Measurements from ENCODE around the gene ACOT11.

ACOT11 gene

GRCh38 chr1:54565113-54565501 lies 17.1 kb downstream of the ACOT11 start:
- TF ChIP-seq AEBP2 (tag by site-specific recombination; IDR thresholded peaks at IDR 0.05; ENCODE audit: borderline replicate concordance) (no peak), ZNF558 (tag by site-specific recombination; IDR thresholded peaks at IDR 0.05) (no peak), ZNF837 (tag by site-specific recombination; IDR thresholded peaks at IDR 0.05) (no peak), ZBTB48 (tag by site-specific recombination; IDR thresholded peaks at IDR 0.05) (no peak), ZNF114 (tag by site-specific recombination; IDR thresholded peaks at IDR 0.05) (no peak), ZNF549 (tag by site-specific recombination; IDR thresholded peaks at IDR 0.05) (no peak), YY2 (tag by site-specific recombination; IDR thresholded peaks at IDR 0.05) (no peak), MYNN (tag by site-specific recombination; IDR thresholded peaks at IDR 0.05; ENCODE audit: borderline replicate concordance) (no peak), ZEB2 (tag by site-specific recombination; IDR thresholded peaks at IDR 0.05) (no peak), ZNF768 (tag by site-specific recombination; IDR thresholded peaks at IDR 0.05) (no peak), ZNF391 (tag by site-specific recombination; IDR thresholded peaks at IDR 0.05; ENCODE audit: borderline replicate concordance, low read depth) (no peak), ZNF645 (tag by site-specific recombination; IDR thresholded peaks at IDR 0.05) (no peak)

GRCh38 chr1:54566438-54567141 lies 18.6 kb downstream of the ACOT11 start:
- POLR2A ChIA-PET, result interaction anchor here (0.6 to 0.9 kb wide), 2 partner anchors 8 to 256 kb away, joined by 3 to 5 read pairs; no protein-coding TSS in a partner anchor
- Histone ChIP-seq H3K36me3 (ENCODE audit: control insufficient read depth in 2 of 2, insufficient read depth in 1 of 2, low read length in 2 of 2) (no peaks in the 10 kb centered on the region), H3K4me3 (ENCODE audit: low read depth, low read length) (no peak overlapping the region), H3K27ac (ENCODE audit: extremely low read depth, low read depth, low read length) (no peak overlapping the region), H3K4me1 (ENCODE audit: control insufficient read depth, insufficient read depth, low read length) (no peaks in the 10 kb centered on the region), H3K9me3 (ENCODE audit: control insufficient read depth, insufficient read depth, low read depth, low read length) (no peaks in the 10 kb centered on the region)
- TF ChIP-seq SCRT1 (tag by site-specific recombination; IDR thresholded peaks at IDR 0.05; ENCODE audit: borderline replicate concordance) (no peak), ZNF488 (tag by site-specific recombination; IDR thresholded peaks at IDR 0.05) (no peak), ZEB2 (tag by site-specific recombination; IDR thresholded peaks at IDR 0.05) (no peak), ZNF837 (tag by site-specific recombination; IDR thresholded peaks at IDR 0.05) (no peak), ZNF747 (tag by site-specific recombination; IDR thresholded peaks at IDR 0.05) (no peak), ZNF174 (tag by site-specific recombination; IDR thresholded peaks at IDR 0.05) (no peak), ZSCAN5A (tag by site-specific recombination; IDR thresholded peaks at IDR 0.05) (no peak), ZNF530 (tag by site-specific recombination; IDR thresholded peaks at IDR 0.05; ENCODE audit: low read depth) (no peak), ZBTB1 (tag by site-specific recombination; IDR thresholded peaks at IDR 0.05) (no peak)
- CTCF ChIA-PET, result no interaction called here

More at GRCh38 chr1:54565113-54565501, 17.1 kb downstream of the ACOT11 start:
- Histone ChIP-seq H3K27ac (ENCODE audit: extremely low read depth, low read depth, low read length) (no peak overlapping the region), H3K36me3 (ENCODE audit: control insufficient read depth in 2 of 2, insufficient read depth in 1 of 2, low read length in 2 of 2) (no peaks in the 10 kb centered on the region), H3K9me3 (ENCODE audit: control insufficient read depth, insufficient read depth, low read depth, low read length) (no peaks in the 10 kb centered on the region), H3K4me3 (ENCODE audit: low read depth, low read length) (no peak overlapping the region), H3K4me1 (ENCODE audit: control insufficient read depth, insufficient read depth, low read length) (no peaks in the 10 kb centered on the region)
- POLR2A ChIA-PET, result no interaction called here
- CTCF ChIA-PET, result no interaction called here
